NCI-H1930 (cell line): ENCODE data around the gene MIGA2.
A peak's percentile ranks its signal among the peaks of the same experiment; 100 is the strongest.
"Not testable (repeated sequence)": the region's sequence is repeated elsewhere in the genome, so short reads cannot be mapped to it uniquely, and the experiment has no call there.

ENCODE experiments used
- DNase-seq, 2 experiments: peaks; one replicate each; lab custom pipeline; 2025; lab: John Stamatoyannopoulos, UW

Gene MIGA2

GRCh38 chr9:129036241-129036922 lies at the start of gene MIGA2:
TSS of gene MIGA2 (plus strand) at chr9:129036626. CDS start at chr9:129040595, 3,969 bp downstream.
- peak; percentile 97 to 99 for DNase-seq

- no peak for DNase-seq
Measured at GRCh38 chr9:128986671-128987070, 49.8 kb upstream of the MIGA2 start.

- DNase-seq, result no peak
Measured at GRCh38 chr9:128987805-128988204, 48.6 kb upstream of the MIGA2 start.

- no peak for DNase-seq
Measured at GRCh38 chr9:128992995-128993394, 43.4 kb upstream of the MIGA2 start.

- DNase-seq, result no peak
Measured at GRCh38 chr9:128995791-128996190, 40.6 kb upstream of the MIGA2 start.

GRCh38 chr9:128998462-128998861 lies 38.0 kb upstream of the MIGA2 start:
- no peak for DNase-seq

- DNase-seq, result no peak
Measured at GRCh38 chr9:128999581-129000206, 36.7 kb upstream of the MIGA2 start.

- no peak for DNase-seq
Measured at GRCh38 chr9:129001504-129002325, 34.7 kb upstream of the MIGA2 start.

- no peak for DNase-seq
Measured at GRCh38 chr9:129002992-129003391, 33.4 kb upstream of the MIGA2 start.

GRCh38 chr9:129004173-129004572 lies 32.3 kb upstream of the MIGA2 start:
- DNase-seq, result not testable (repeated sequence)

- DNase-seq, result no peak
Measured at GRCh38 chr9:129005336-129005997, 31.0 kb upstream of the MIGA2 start.

- peak; percentile 74 to 78 for DNase-seq
Measured at GRCh38 chr9:129006328-129007034, 29.9 kb upstream of the MIGA2 start.

GRCh38 chr9:129007035-129007765 lies 29.2 kb upstream of the MIGA2 start:
- no peak for DNase-seq

GRCh38 chr9:129007766-129008468 lies 28.5 kb upstream of the MIGA2 start:
- no peak for DNase-seq

GRCh38 chr9:129008469-129008965 lies 27.9 kb upstream of the MIGA2 start:
- DNase-seq, result no peak

GRCh38 chr9:129008986-129009583 lies 27.3 kb upstream of the MIGA2 start:
- no peak for DNase-seq

- no peak for DNase-seq
Measured at GRCh38 chr9:129009584-129010141, 26.8 kb upstream of the MIGA2 start.

- no peak for DNase-seq
Measured at GRCh38 chr9:129010267-129010975, 26.0 kb upstream of the MIGA2 start.

GRCh38 chr9:129011170-129011569 lies 25.3 kb upstream of the MIGA2 start:
- no peak for DNase-seq
